Skin epidermis (tissue), 12 donors: ENCODE measurements around the gene HDGFL2.

ENCODE experiments used
- H3K27ac ChIP-seq, 21 experiments: fragments of 200-600 bp; sonication (generic) in 11 of 21; one replicate each; pipeline ENCODE4 v1.5.0; 2020; ENCODE audit warnings: mild to moderate bottlenecking in 3 of 21, inconsistent platforms in 2 of 21, moderate library complexity in 2 of 21
- H3K4me3 ChIP-seq, 7 experiments: fragments of 200-600 bp; sonication (generic) in 2 of 7; one replicate each; pipeline ENCODE4 v1.5.0; 2020; ENCODE audit warnings: inconsistent platforms in 2 of 7, mild to moderate bottlenecking in 2 of 7, moderate library complexity in 1 of 7

Gene HDGFL2

DNA sequence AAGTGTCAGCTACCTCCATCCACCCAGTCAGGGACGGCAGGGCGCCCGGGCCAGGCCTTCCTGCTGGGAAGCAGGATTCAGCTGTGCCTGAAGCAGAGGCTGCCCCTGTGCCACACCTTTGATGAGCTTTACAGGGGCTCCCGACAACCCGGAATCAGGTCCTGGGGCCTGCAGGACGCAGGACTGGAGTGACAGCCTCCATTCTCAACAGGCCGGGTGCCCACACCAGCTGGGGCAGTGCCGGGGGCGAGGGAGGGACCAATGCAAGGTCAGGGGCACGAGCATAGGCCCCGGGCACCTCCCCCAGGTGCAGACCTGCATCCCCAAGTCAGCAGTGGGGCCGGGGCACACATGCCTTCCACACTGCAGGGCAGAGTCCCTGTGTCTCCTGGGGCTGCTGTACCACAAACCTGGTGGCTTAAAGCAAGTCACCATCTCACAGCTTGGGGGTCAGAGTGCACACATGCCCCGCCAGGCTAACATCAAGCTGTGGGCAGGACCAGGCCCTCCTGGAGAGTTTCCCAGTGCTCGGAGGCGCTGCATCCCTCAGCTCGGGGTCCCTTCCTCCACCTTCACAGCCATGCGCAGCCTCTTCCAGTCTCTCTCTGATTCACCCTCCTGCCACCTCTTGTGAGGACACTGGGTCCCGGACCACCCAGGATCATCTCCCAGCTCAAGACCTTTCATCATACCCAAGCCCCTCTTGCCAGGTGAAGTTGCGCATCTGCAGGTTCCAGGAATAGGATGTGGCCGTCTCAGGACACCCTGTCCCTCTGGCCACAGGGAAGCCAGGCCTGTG lies 27.9 kb upstream of the HDGFL2 start:
- Histone ChIP-seq H3K27ac (no peak overlapping the region), H3K4me3 (no peak overlapping the region)

DNA sequence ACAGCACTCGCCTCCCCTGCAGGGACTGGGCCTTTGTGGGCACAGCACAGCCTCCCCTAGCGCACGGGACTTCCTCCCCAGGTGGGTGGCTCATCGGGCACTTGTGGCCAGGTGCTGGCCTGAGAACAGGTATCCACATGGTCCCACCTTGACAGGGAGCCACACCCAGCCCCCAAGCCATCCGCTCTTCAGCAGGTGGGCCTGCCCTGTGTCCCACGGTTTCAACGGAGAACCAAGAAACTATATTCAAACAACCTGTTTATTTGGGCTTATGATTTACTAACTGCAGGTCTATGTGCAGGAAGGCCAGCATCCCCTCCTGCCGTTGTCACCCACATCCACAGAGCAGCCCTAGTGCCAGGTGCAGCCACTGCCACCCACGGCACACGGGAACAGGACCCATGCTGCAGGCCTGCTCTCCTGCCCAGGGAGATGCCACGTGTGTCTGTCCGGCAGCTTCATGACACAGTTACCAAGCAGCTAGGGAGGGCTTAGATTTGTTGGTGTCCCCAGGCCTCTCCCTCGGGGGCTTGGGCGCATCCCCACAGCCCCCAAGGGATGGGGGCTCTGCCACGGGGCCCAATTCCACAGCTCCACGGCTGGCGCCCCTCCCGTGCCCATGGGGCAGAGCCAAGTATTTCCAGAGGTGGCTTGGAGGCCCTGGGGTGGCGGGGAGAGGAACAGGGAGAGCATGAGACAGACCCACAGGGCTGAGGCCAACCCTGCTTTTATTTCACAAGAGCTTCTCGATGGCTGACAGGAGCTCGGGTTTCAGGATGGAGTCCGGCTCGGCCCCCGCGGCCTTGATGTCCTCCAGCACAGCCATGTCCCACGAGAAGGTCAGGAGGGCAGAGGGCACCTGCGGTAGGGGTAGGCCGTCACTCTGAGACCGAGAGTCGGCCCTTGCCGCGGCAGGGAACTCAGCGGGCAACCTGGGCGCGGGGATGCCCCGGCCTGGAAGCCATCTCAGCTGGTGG lies 27.0 kb upstream of the HDGFL2 start:
- no peak overlapping the region for H3K27ac ChIP-seq

DNA sequence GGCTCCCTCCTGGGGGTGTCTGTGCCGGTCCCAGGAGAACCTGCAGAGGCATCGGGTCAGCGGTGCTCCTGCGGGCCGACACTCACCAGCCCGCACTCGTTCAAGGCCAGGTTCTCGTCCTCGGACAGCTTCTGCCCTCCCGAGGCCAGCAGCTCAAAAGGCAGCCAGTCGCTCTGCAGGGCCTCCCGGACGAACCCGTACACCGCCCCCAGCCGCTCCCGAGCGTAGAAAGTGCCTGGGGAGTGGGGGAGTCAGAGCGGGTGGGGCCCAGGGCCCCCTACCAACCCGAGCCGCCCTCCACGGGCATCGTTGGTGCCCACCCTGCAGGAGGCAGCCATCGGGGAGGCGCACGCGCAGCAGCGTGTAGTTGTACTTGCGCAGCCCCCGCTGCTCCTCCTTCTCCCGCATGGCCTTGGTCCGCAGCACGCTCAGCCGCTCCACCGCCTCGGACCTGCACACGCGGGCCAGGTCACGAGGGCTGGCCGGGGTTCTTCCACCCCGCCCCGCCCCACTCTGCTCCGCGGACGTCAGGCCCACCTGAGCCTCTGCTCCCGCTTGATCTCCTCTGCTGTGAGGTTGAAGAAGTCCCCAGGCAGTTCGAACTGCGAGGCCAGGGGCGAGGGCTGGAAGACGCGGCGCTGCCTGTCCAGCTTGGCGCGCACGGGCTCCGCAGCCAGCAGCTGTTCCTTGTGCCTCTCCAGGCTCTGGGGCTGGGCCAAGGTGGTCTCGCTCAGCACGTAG lies 26.0 kb upstream of the HDGFL2 start:
- Histone ChIP-seq H3K4me3 (no peak overlapping the region), H3K27ac (no peak overlapping the region)

More for the DNA sequence above, 27.0 kb upstream of the HDGFL2 start:
- H3K4me3 ChIP-seq: no peak overlapping the region

DNA sequence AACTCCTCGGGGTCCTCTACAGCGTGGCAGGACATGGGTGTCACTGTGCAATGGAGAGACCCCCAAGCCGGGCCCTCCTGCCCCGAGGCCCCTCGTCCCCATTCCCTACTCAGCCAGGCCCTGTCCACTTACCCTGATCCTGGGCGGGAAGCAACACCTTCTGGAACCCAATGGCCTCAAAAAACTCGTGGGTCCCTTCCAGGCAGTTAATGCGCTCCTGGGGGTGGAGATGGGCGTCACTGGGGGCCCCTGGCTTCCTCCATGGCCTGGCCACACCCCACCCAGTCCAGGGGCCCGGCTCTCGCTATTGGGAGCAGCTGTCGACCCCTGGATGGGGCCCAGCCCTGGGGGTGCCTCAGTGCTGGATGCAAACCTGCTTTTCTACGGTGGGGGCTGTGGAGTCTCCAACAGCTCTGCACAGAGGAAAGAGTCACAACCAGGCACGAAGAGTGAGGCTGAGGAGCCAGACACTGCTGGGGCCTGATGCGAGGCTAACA lies 25.3 kb upstream of the HDGFL2 start:
- Histone ChIP-seq H3K27ac (no peak overlapping the region), H3K4me3 (no peak overlapping the region)

DNA sequence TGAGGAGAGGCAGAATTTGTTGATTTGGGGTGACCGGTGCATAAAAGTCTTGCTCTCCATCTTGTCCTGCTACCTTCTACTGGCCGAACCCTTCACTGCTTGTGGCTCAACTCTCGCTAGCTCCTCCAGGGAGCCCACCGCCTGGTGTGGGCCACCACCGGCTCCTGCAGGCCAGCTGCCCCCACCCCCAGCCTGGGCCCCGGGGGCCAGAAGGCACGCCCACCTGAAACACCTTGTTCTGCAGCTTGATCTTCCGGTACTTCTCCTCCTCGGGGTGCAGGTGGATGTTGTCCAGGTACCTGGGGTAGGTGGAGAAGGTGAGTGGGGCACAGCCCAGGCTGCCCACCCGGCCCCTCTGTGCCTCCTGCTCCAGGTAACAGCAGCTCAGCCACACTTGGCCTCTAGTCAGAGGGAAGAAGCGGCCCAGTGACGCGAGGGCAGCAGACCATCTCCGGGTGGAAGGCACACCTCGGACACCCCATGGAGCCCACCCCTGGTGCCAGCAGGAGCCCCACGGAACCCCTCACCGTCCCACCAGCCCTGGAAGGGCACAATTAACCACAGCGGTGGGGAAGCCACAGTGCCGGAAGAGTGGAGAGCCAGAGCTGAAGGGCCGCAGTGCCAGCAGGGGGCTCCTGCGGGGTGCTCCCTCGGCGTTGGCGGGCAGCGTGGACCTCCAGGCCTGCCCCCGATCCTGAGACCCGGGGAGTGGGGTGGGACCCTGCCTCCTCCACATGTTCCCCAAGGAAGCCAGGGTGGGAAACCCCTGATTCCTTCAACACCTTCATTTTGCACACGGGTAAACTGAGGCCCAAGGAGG lies 24.6 kb upstream of the HDGFL2 start:
- H3K4me3 ChIP-seq: no peak overlapping the region
- no peak overlapping the region for H3K27ac ChIP-seq

DNA sequence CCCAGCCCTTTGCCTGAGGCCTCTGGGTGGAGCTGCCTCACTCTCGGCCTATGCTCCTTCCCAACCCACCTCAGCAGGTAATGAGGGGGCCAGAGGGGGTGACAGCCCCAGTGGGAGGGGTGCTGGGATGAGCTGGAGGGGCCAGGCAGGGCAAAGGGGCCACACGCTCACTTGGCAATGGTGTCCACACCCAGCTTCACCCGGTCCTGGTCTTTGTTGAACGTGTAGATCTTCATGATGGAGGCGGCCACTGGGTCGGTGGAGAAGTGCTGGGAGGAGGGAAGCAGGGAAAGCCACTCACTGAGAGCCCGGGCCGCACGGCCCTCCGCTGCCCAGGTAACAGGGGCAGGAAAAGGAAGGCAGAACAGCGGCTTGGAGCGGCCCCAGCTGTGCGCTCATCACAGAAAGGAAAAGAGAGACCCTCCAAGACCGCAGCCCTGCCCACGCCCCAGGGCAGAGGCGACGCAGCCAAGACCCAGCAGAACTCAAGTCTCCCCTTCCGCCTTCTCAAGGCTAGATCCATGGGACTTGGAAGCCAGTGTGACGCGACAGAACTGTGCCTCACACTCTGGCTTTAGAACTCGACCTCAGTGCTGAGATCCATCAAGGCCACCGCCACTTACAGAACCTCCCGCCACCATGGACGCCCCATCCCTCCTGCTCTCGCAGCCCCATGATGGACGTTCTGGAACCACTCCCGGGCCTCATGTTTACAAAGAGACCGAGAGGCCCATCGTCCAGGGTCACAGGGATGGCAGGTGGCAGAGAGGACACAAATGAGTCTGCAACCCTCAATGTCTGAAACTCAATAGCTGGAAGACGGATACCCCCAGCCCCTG lies 23.7 kb upstream of the HDGFL2 start:
- Histone ChIP-seq H3K27ac (peak overlapping the region in 2 of 21 experiments; percentile 37 to 67), H3K4me3 (no peak overlapping the region)

DNA sequence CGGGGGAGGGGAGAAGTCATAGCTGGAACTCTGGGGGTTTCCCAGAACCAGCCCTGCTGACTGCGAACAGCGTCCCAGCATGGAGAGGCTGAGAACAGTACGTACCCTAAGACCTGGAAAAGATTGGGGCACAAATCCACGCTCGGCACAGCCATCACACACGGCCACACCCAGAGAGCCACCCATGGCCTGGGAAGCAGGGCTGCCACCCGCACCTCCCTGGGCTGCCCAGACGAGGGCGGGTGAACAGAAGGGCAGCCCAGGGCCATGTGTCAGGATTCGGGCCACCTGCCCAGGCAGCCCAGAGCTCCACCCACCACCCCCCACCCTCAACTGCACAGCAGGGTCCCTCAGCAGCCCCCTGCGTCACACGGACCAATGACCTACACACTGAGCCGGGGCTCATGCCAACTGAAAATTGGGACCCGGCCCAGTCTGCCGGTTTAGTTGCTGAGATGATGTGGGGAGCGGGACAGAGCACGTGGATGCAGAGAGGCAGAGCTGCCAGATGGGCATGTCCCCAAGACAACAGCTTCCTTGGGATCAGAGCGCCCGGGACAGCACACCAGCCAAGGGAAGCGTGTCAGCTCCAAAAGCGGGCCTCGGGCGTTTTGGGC lies 23.0 kb upstream of the HDGFL2 start:
- no peak overlapping the region for H3K4me3 ChIP-seq
- peak overlapping the region in 5 of 21 experiments; percentile 25 to 67 (median 37) for H3K27ac ChIP-seq

DNA sequence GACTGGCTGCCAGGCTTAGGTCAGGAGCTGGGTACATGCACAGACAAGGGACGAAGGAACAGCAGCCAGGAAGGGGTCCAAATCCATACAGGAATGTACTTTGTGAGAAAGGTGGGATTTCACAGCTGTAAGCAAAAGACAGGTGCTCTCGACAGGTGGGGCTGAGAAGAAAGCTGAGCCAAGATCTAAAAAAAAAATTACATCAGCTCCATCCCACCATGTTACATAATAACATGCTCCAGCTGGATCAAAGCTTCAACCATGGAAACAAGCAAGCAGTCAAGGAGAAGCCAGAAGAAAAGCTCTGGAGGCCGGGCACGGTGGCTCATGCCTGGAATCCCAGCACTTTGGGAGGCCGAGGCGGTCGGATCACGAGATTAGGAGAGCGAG lies 22.5 kb upstream of the HDGFL2 start:
- Histone ChIP-seq H3K4me3 (no peak overlapping the region), H3K27ac (peak overlapping the region in 2 of 21 experiments; percentile 37 to 46)

DNA sequence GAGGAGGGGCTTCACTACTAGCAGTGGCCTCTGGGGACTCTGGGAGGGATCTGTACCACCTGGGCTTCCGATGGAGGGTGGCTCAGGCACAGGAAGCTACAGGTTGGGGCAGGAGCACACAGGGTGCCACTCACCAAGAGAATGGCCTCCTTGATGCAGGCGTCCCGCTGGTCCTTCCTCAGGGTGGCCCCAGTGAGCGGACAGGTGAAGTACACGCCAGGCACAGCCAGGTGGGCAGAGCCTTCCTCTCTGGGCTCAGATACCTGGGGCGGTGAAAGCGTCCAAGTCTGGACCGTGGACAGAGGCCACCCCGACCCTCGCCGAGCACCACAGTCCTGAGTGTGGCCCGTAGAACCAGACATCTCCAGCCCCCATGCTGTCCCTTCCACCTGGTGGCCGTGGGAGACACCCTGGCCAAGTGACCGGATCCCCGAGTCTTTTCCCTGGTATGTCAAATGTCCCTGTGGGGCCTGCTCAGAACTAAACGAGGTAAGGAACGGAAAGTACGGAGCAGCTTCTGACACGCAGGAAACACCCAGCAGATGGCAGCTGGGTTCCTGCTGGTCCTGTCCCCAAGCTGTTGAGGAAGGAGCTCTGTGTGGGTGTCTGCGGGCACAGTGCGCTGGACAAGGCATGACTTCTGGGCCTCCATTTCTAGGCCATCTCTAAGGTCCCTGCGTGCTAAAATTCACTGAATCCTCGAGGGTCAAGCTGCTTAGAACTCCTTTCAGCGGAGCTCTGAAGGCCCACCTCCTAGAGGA lies 19.7 kb upstream of the HDGFL2 start:
- no peak overlapping the region for H3K4me3 ChIP-seq
- H3K27ac ChIP-seq: peak overlapping the region in 1 of 21 experiments; percentile 7

DNA sequence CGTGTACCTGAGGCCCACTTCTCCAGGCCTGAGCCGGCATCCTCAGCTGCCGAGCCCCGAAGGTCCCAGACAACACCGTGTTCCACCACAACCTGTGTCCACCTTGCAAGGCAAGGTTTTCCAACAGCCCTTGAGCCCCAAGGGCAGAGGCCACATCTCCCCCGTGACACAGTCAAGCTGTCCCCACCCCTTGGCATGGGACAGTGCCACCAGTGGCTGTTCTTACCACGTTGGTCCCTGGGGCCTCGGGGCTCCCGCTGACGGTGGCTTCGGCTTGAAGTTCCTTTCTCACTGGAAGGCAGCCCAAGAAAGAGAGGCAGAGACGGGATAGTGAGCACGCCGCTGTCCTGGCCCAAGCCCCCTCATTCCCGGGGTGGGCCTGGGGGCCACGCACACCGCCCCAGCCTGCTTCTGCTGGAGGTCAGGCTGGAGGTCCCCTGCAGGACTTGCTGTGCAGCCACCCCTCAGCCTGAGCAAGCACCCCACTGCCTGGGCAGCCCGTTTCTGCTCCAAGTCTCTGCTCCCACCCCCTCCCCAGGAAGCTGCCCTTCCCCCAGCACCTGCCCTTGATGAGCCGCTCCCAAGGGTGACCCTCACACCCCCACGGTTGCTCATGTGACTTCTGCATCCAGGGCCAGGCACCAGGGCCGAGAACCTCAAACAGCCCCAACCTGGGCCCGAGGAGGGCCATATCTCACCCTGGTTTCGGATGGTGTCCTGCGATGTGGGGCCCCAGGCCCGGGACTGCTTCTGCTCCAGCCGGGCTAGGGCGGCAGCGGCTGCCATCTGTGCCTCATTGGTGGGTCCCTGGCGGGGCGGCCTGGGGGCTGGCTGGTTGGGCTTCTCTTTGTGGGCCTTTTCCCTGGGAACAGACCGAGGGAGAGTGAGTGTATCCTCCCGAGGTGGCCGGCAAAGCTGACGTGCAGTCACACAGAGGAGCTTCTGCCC lies 18.6 kb upstream of the HDGFL2 start:
- H3K4me3 ChIP-seq: no peak overlapping the region
- H3K27ac ChIP-seq: peak overlapping the region in 1 of 21 experiments; percentile 7

DNA sequence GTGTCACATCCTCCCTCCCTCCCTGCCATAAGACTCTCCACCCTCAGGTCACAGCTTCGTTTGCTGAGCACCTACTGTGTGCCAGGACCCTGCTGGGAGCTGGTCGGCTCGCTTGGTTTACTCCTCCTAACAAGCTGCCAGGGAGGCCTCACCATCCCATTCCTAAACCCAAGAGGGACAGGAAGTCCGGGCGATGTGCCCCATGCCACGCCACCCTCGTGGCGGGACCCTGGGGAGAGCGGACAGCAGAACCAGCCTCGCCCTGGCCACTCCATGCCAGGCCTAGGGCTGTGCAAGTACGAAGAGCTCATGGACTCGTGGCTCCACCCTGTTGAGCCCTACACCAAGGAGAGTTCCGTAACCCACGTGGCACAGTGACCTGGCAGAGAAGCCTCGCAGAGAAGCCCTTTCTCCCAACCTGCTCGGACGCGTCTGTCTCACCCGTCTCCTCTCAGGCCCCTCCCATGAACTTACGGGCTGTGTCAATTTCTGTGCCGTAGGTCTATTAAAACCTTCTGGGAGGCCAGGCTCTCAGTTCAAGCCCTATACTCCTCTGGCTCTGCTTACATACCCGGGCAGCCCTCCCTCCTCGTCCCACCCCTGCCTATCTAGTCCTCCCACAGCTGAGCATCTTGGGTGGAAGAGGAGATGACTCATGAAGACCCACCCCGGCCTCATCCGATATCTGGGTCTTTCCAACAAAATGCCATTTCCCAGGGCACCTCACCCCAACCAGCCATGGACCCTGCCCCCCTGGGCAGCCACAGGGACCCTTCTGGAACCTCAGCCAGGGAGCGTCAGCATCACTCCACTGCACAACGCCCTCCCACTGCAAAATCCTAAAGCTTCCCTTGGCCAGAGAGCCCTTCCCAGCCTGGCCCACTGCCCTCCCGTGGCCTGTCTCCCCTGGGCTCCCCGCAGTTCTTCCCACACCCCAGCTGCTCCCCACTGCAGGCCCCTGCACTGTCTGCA lies 17.1 kb upstream of the HDGFL2 start:
- Histone ChIP-seq H3K4me3 (peak overlapping the region in 5 of 7 experiments; percentile 5 to 77 (median 69)), H3K27ac (peak overlapping the region in 19 of 21 experiments; percentile 21 to 97 (median 94))

DNA sequence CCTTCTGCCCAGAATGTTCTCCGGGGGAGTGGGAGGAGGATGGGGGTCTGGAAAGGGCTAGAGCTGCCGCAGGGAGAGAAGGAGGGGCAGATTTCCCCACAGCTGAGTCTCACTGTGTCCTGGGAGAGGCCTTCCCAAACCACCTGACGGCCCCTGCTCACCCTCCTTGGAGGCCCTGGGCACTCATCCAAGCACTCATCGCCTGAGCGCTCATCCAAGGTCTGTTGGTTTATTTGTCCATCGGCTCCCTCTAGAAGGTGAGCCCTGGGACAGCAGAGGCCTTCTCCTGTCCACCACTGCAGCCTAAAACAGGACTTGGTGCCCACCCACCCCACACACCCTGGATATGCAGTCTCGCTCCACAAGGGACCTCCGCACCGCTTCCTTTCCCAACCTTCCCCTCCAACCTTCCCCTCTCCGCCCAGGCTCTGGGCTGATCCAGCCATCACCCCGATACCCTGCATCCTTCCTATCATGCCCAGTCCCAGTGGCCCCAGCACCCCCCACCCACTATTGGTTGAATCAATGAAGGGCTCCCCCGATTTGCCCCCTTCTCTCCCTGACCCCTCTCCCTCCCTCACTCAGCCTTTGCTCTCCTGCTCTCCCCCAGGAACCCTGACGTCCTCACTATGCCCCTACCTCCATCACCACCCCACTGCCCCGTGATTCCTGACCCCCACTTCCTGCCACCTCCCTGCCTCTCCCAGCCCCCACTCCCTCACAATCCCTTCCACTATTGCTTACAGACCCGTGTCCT lies 16.2 kb upstream of the HDGFL2 start:
- Histone ChIP-seq H3K27ac (peak overlapping the region in 20 of 21 experiments; percentile 31 to 97 (median 94)), H3K4me3 (peak overlapping the region; percentile 65 to 82 (median 77))

DNA sequence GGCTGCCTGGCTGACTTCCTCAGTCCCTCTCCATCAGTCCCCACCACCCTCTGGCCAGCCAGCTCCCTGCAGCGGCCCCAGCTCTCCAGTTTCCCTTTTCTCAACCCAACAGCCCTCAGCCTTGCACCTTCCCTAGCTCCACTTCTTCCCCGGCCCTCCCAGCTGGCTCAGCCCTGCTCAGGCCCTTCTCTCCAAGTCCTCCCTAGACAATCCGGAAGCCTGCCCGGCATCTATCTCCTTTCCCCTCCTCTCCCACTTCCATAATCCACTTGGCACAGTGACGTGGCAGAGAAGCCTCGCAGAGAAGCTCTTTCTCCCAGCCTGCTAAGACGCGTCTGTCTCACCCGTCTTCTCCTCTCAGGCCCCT lies 15.6 kb upstream of the HDGFL2 start:
- H3K4me3 ChIP-seq: peak overlapping the region; percentile 65 to 82 (median 77)
- H3K27ac ChIP-seq: peak overlapping the region in 20 of 21 experiments; percentile 31 to 97 (median 94)
